Retinal pigment epithelial cell (primary cell): ENCODE results near the gene FMN1.

Source experiments
- DNase-seq: peaks from one replicate; pipeline ENCODE4 v3.0.0-alpha.2; 2010; ENCODE audit warnings: low read depth
- H3K4me3 ChIP-seq: 2 replicates; pipeline ENCODE4 v1.5.1; 2011; ENCODE audit warnings: mild to moderate bottlenecking, low read length, control low read depth, moderate library complexity
- TF ChIP-seq, protein P1 (sequence below): conservative IDR thresholded peaks from 2 replicates; pipeline ENCODE4 v1.5.1; 2011; ENCODE audit warnings: low read depth, low read length, control low read depth, inconsistent platforms

FMN1 gene

DNA sequence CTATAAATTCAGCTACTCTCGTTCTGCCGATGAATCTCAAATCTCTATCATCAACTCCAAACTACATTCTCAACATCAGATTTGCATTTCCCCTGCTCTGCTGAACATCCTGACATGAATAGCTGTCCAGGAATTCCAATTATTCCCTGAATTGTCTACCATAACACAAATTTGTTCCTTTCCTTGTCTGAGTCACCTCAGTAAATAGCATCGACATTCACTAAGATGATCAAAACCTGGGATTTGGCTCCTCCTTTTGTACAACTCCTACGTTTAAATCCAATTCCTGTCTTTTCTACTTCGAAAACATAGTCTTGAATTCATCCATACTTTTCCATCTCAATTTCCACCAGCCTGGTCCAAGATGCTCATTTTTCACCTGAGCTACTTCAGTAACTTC, 369.7 kb downstream of the FMN1 start:
- H3K4me3 ChIP-seq = no peak overlapping the region
- DNase-seq = no peak
- TF ChIP-seq, protein P1, sequence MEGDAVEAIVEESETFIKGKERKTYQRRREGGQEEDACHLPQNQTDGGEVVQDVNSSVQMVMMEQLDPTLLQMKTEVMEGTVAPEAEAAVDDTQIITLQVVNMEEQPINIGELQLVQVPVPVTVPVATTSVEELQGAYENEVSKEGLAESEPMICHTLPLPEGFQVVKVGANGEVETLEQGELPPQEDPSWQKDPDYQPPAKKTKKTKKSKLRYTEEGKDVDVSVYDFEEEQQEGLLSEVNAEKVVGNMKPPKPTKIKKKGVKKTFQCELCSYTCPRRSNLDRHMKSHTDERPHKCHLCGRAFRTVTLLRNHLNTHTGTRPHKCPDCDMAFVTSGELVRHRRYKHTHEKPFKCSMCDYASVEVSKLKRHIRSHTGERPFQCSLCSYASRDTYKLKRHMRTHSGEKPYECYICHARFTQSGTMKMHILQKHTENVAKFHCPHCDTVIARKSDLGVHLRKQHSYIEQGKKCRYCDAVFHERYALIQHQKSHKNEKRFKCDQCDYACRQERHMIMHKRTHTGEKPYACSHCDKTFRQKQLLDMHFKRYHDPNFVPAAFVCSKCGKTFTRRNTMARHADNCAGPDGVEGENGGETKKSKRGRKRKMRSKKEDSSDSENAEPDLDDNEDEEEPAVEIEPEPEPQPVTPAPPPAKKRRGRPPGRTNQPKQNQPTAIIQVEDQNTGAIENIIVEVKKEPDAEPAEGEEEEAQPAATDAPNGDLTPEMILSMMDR = no peak

DNA sequence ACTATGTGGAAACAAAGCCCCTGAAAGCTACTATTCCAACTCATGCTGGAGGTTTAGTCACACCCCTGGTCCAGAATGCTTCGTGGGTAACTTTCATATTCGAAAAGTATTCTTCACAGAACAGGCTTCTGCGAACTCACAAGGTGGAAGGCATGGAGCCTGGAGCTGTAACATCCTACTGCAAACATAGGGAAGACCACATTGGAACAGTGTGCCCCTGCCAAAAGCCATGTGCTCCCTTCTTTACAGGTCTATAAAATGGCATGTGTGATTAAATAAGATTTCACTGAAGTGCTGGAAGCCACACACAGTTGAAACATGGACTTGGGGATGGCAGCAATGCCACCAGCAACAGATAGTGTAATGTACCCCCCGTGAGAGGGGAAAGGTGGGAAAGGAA, 370.8 kb downstream of the FMN1 start:
- TF ChIP-seq, protein P1 = no peak

DNA sequence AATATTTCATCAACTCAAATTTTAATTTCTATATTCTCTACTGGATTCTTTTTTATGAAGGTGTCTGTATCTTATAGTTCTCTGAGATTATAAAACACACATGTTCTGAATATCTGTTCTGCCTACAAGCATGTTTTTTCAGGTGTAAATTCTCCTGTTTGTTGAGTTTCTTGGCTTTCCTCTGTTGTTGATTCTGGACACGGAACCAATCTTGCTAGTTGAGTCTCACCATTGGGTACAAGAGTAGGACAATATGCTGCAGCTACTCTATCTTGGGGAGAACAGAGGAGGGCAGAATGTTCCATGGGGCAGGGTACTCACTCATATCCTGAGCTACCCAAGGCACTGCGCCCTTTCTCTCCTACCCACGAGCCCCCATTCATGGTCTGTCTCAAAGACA, 371.8 kb downstream of the FMN1 start:
- no peak for DNase-seq
- TF ChIP-seq, protein P1 = no peak
- no peak overlapping the region for H3K4me3 ChIP-seq

More for the DNA sequence above, 370.8 kb downstream of the FMN1 start:
- H3K4me3 ChIP-seq = no peak overlapping the region
- no peak for DNase-seq

DNA sequence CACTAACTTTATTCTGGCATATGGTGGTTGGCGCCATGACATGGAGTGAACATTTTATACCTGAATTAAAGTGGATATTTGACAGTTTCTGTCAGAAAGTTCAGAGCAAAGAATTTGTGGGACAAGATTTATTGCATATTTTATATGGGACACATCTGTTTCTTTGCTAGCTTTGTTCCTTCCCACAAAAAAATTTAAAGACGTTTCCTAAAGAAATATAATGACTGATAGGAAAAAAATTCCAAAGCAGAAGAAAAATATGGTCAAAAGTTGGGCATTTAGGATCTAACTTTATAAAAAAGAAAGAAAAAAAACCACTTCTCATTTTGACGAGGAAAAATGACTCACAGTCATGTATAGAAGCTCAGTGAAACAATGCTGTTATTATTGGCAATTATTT, 375.1 kb downstream of the FMN1 start:
- no peak for DNase-seq
- no peak overlapping the region for H3K4me3 ChIP-seq
- TF ChIP-seq, protein P1 = no peak

DNA sequence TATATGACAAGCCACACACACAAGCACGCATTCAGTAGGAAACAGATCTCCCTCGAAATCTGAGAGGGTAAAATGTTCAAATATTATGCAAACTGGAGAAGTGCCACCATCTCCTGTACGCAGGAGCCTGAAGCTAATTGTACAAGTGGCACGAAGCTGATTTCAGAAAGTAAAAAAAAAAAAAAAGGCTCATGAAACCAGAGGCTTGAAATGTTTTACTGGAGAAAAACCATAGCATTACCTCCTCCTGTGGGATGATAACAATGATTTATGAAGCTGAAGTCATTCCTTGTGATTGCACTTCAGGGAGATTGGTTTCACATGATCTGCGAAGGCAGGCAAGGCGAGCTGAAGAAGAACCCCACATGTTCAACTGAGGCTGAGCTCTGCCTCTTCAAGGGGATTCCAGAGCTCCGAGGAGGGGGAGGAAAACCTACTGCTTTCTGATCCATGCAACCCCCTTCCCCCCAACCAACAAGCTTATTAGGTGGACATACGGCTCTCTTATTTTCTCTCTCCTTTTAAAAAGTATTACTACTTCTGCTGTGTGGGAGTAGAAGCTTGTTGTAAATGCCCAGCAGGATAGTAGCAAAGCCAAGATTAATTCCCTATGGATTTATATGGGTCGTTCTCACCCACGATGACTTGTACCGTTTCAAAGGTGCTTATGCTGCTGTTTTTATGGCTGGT, 375.6 kb downstream of the FMN1 start:
- TF ChIP-seq, protein P1 = no peak
- DNase-seq = no peak
- H3K4me3 ChIP-seq = no peak overlapping the region

DNA sequence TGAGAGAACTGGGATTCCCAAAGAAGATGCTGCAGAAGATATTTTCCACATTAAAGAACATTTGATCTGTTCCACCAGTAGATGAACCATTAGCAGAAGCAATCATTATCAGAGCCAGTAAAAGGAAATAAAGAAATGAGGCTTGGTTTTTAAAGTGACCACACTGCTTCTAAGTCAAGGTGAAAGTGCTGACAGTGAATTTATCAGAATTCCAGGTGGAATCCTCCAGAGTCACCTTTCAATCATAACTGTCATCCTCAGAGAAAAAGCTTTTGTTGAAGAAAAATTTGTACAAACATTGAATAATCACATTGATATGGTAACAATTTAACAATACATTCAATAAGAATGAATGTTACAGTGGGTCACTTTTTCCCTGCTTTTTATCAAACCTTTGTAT, 376.9 kb downstream of the FMN1 start:
- DNase-seq = no peak
- TF ChIP-seq, protein P1 = no peak
- H3K4me3 ChIP-seq = no peak overlapping the region

DNA sequence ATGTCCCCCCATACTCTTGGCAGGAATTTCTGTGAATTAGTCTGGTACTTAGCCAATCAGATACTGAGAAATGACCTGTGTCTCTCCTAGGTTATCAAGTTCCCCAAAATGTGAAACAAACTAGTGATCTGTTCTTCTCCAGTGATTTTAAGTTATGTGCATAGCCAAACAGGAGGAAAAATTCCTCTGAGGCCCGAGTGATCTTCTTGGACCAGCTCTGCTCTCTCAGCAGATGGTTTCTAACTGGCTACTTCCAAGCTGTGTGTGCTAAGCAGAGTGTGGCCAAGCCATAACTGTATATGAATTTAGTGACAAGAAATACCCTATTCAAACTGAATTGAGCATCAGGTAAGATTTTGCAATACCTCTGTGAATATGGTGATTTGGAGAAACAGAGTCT, 387.2 kb downstream of the FMN1 start:
- TF ChIP-seq, protein P1 = no peak
- no peak for DNase-seq
- H3K4me3 ChIP-seq = no peak overlapping the region
